ENCODE measurements around the gene DUSP3. TPM values are rescaled to one million over a fixed set of nuclear protein-coding genes. Genes with fewer than 3 reads are reported as not detected.

The DUSP3 gene
- total RNA-seq, 4 donors from 2014 or later, result 33.7 to 58.4 (median 36.8) TPM

DNA sequence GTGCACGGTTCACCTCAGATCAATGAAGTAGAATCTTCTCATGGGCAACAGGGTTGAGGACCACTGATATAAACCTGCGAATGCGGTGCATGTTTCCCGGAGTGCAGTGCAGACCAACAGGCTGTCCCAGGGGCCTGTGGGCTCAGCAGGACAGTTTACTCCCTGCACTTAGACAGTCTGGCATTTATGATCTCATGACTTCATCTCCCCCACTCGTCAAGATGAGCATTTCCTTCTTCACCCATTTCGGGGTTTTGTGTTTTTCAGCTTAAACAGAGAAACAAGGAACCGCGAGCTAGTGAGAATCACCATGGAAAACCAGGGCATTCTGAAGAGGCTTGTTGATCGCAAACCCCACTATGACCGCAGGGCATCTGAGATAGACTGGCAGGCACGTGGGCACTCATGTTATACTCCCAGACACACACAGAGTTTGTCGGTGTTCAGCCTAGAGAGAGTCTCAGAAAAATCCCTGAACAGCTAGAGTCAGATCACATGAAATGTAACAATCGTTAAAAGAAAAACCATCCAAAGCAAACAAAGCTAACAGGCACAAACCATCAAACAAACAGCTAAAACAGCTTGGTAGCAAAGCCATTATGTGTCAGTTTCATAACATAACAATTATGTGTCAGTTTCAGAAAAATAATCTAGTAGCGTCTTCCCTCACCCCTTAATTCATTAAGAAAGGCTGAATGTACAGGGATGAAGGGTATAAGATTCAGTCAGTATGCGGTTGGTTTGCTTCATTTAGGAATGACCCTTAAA is 4.3 kb upstream of the DUSP3 start:
- no peak overlapping the region for H3K27ac ChIP-seq
- peaks cover 0 to 15% (median 0%) of the 10 kb centered on the region in 4 donors for H3K27me3 ChIP-seq
- TF ChIP-seq POLR2A (IDR thresholded peaks at IDR 0.05), result no peak
- TF ChIP-seq, protein P1, sequence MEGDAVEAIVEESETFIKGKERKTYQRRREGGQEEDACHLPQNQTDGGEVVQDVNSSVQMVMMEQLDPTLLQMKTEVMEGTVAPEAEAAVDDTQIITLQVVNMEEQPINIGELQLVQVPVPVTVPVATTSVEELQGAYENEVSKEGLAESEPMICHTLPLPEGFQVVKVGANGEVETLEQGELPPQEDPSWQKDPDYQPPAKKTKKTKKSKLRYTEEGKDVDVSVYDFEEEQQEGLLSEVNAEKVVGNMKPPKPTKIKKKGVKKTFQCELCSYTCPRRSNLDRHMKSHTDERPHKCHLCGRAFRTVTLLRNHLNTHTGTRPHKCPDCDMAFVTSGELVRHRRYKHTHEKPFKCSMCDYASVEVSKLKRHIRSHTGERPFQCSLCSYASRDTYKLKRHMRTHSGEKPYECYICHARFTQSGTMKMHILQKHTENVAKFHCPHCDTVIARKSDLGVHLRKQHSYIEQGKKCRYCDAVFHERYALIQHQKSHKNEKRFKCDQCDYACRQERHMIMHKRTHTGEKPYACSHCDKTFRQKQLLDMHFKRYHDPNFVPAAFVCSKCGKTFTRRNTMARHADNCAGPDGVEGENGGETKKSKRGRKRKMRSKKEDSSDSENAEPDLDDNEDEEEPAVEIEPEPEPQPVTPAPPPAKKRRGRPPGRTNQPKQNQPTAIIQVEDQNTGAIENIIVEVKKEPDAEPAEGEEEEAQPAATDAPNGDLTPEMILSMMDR (IDR thresholded peaks at IDR 0.05), result no peak
- H3K9me3 ChIP-seq, result no peaks in the 10 kb centered on the region
- 76 to 78% methylated on average over 15 of the region's 15 CpGs for WGBS, 2 donors
- no peaks in the 10 kb centered on the region for H3K36me3 ChIP-seq
- peaks cover 0 to 14% (median 5%) of the 10 kb centered on the region in 3 donors for H3K4me1 ChIP-seq
- intact Hi-C loops (cut with DNase I), result loop anchor here (5.0 kb wide), 1 partner anchor 54 kb away; no protein-coding TSS in a partner anchor
- no peak overlapping the region for H3K4me3 ChIP-seq
- DNase-seq, result no peak

DNA sequence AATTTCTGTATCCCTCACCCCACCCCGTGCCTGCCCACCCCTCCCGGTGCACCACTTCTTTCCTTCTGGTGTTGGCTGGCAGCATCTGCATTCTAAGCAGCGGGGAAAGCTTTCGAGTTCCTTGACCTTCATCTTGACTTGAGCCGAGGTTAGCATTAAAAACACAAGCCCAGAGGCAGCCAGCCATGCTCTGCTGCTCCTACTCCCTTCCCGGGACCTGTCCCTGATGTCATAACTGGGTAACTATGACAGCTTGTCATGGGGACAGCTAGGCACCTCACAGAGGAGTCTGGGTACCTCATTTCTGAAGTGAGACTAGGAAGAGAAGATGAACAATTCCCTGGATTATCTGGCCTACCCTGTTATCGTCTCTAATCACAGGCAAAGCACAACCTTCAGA is 1.4 kb upstream of the DUSP3 start, which contains the start of gene CFAP97D1:
Gene CFAP97D1 (plus strand): TSS at position 301 of the 400 bp plus-strand sequence. CDS start 28 bp downstream, at position 329.
- no peak for DNase-seq
- 59 to 73% methylated on average over 3 to 6 of the region's 7 CpGs for WGBS, 2 donors
- Histone ChIP-seq H3K9me3 (no peaks in the 10 kb centered on the region), H3K4me1 (peaks cover 6 to 43% (median 22%) of the 10 kb centered on the region in 3 donors), H3K27me3 (peaks cover 0 to 15% (median 0%) of the 10 kb centered on the region in 4 donors), H3K27ac (peak within 1 kb of the TSS; percentile 98 to 100 (median 98)), H3K36me3 (peaks cover 0 to 18% (median 0%) of the 10 kb centered on the region in 3 donors), H3K4me3 (peak within 1 kb of the TSS; percentile 84 to 100 (median 90))
- intact Hi-C loops (cut with DNase I), result loop anchor here (5.0 kb wide), 1 partner anchor 57 kb away; no protein-coding TSS in a partner anchor
- no peak for TF ChIP-seq POLR2A (IDR thresholded peaks at IDR 0.05)
- TF ChIP-seq, protein P1 (IDR thresholded peaks at IDR 0.05), result no peak

DNA sequence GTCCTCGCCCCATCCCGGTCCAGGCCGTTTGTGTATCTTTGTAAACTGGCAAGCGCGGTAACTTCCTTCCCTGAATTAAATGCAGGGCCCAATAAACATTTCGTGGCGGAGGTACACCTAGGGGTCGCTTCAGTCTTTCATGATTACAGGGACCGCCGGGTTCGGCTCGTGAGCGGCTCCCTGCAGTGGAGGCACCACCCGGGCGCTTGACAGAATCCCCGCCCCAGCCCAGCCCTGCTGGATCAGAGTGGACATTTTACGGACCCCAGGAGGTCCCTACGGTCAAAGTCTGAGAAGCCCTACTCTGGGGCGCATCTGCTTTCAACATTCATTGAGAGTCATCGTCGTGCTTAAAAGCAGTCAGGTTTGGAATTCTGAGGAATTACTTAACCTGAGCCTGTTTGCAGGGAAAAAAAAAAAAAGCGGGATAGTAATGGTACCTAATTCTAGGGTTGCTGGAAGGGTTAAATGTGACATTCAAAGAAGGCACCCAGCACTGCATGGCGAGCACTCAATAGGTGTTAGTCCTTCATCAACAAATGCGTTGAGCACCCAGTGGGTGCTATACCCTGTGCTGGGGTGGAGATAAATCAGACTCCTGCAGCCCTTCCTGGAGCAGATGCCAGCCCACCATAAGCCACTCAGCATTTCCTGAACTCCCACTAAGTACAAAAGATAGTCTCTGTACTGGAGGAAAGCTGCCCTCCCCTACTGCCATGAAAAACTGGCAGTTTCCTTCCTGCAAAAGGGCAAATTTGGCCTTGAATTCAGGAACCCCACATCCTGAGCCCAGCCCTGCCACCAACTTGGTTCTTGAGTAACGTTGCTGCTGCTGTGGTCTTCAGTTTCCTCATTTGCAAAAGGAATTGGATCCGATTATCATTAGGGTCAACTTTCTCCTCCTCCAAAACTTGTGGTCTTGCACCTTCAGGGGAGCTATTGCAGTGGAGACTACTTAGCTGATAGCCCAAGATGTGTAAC is 658 bp upstream of the DUSP3 start:
- WGBS, 2 donors, result 10 to 29% methylated on average over 5 to 21 of the region's 26 CpGs
- peak overlapping the region; percentile 98 to 100 (median 98) for H3K27ac ChIP-seq
- no peak for DNase-seq
- intact Hi-C loops (cut with DNase I), result loop anchor here (5.0 kb wide), 1 partner anchor 58 kb away; no protein-coding TSS in a partner anchor
- H3K4me1 ChIP-seq, result peaks cover 6 to 50% (median 22%) of the 10 kb centered on the region in 3 donors
- H3K27me3 ChIP-seq, result peaks cover 0 to 15% (median 0%) of the 10 kb centered on the region in 4 donors
- TF ChIP-seq, protein P1 (IDR thresholded peaks at IDR 0.05), result peak in 1 of 6 experiments; percentile 18
- no peak for TF ChIP-seq POLR2A (IDR thresholded peaks at IDR 0.05)
- peak overlapping the region; percentile 84 to 100 (median 90) for H3K4me3 ChIP-seq
- peaks cover 0 to 25% (median 0%) of the 10 kb centered on the region in 3 donors for H3K36me3 ChIP-seq
- no peaks in the 10 kb centered on the region for H3K9me3 ChIP-seq

DNA sequence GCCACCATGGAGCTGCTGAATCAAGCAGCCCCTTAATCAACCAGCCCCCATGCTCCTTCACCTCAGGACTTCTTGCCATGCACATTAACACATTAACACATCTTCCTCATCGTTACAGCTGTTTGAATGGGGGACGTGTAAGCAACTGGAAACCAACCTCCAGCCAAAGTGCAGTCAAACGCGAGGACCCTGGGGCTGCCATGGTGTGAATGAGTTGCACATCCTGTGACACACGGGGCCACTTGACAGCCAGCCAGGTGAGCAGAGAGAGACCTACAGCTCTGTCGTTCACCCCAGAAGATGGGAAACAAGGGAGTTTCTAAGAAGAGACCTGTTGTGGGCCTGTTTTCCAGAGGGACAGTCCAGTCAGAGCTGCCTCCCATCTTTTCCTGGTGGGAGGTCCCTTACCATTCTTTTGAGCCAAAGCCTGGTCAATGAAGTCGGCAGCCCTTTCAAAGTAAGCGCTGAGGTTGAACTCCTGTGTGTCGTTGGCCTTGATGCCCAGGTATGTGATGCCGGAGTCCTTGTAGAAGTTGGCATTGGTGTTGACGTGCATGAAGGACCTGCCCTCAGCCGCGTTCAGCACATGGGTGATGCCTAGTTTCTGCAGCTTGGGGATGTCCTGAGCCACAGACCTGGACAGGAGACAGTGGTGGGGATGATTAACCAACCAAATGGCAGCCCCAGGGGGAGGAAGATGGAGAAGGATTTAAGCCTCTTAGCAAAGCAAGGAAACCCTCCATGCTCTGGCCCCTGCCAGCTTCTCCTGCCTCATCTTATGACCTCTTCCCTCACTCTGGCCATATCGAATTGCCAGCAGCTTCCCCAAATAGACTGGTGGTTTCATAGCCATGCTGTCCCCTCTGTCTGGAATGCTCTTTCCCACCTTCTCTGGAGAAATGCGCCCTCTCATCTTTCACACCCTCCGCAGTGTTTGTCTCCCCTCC is 4.2 kb downstream of the DUSP3 start:
- no peak for DNase-seq
- TF ChIP-seq POLR2A (IDR thresholded peaks at IDR 0.05), result no peak
- TF ChIP-seq, protein P1 (IDR thresholded peaks at IDR 0.05), result no peak
- Histone ChIP-seq H3K4me1 (peaks cover 6 to 62% (median 25%) of the 10 kb centered on the region in 3 donors), H3K9me3 (no peaks in the 10 kb centered on the region), H3K27me3 (peaks cover 0 to 5% (median 0%) of the 10 kb centered on the region in 4 donors), H3K36me3 (peaks cover 11 to 72% (median 15%) of the 10 kb centered on the region in 3 donors), H3K4me3 (no peak overlapping the region), H3K27ac (no peak overlapping the region)
- intact Hi-C loops (cut with DNase I), result no loop called here
- 91 to 97% methylated on average over 13 to 15 of the region's 16 CpGs for WGBS, 2 donors

Data from esophagus squamous epithelium (tissue), 5 donors.